Activated B cell treated with CpG ODN at 0.5 μM for 24 hours (primary cell): Measurements from ENCODE around the gene UBR4. TPM values are rescaled to one million over a fixed set of nuclear protein-coding genes. Genes with fewer than 3 reads are reported as not detected.

Experiments used
- ATAC-seq: fragments of 200-7000 bp; cut with Tn5 transposase; one replicate; pipeline ENCODE4 v1.10.0; 2021; ENCODE audit warnings: low read depth, mild to moderate bottlenecking, moderate library complexity
- CTCF ChIA-PET: fragments of 350-600 bp; sonication (Branson Sonifier 250); formaldehyde crosslinking; loops from one replicate; lab custom pipeline; 2021; ENCODE audit warnings: antibody characterized with exemption; lab: Charles Lee
- POLR2A ChIA-PET: fragments of 350-600 bp; sonication (Branson Sonifier 250); formaldehyde crosslinking; loops from one replicate; lab custom pipeline; 2021; ENCODE audit warnings: antibody characterized with exemption; lab: Charles Lee
- DNase-seq: peaks from one replicate; pipeline ENCODE4 v3.0.0; 2022
- H3K27ac Mint-ChIP-seq: one replicate; pipeline ENCODE4 v1.8.0; 2020; ENCODE audit warnings: mixed read lengths
- H3K27me3 Mint-ChIP-seq: one replicate; pipeline ENCODE4 v1.8.0; 2021; ENCODE audit warnings: mixed read lengths
- H3K36me3 Mint-ChIP-seq: one replicate; pipeline ENCODE4 v1.8.0; 2021; ENCODE audit warnings: low read depth, mixed read lengths
- H3K4me1 Mint-ChIP-seq: one replicate; pipeline ENCODE4 v1.8.0; 2021; ENCODE audit warnings: mixed read lengths
- H3K4me3 Mint-ChIP-seq: one replicate; pipeline ENCODE4 v1.8.0; 2020; ENCODE audit warnings: mild to moderate bottlenecking, mixed read lengths
- H3K9me3 Mint-ChIP-seq: one replicate; pipeline ENCODE4 v1.8.0; 2020; ENCODE audit warnings: mixed read lengths
- intact Hi-C: fragments of 100-400 bp; cut with micrococcal nuclease; formaldehyde crosslinking; loops from one replicate; pipeline ENCODE4 v1.15.1; 2024
- total RNA-seq: library from RNA; stranded (reverse); gene quantifications from 2 replicates; pipeline ENCODE4 v1.2.3, GENCODE V29; 2022
- TF ChIP-seq, protein P1 (sequence below): fragments of 200-600 bp; IDR thresholded peaks from one replicate; pipeline ENCODE4 v1.8.0; 2022; ENCODE audit warnings: antibody characterized with exemption, mild to moderate bottlenecking

Gene UBR4
- total RNA-seq, 1 donor from 2014 or later: 262 TPM

DNA sequence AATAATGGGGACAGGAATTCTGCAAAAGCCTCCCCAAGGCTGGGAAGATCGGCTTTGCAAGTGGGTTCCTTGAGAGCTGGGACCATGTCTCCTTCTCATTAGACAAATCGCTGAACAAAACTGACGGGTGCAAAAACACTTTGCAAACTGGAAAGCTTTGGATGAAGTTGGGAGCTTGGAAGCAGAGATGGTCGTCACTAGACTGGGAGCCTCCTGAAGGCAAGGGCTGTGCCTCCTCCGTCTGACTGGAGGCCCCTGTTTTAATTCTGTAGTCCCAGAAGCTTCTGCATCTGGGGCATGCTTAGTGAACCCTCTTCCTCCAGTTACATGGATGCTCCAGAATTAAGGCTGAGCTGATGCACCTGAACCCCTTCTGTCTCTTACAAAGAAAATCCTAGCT lies 171.3 kb downstream of the UBR4 start:
- DNase-seq: no peak
- Mint-ChIP-seq H3K36me3 (no peaks in the 10 kb centered on the region), H3K27me3 (peaks cover 28% of the 10 kb centered on the region), H3K9me3 (no peaks in the 10 kb centered on the region), H3K27ac (no peak overlapping the region), H3K4me1 (no peaks in the 10 kb centered on the region), H3K4me3 (no peak overlapping the region)
- ChIA-PET POLR2A (no interaction called here), CTCF (interaction anchor here (1.6 kb wide), 1 partner anchor 132 kb away, joined by 3 read pairs; no protein-coding TSS in a partner anchor)
- TF ChIP-seq, protein P1, sequence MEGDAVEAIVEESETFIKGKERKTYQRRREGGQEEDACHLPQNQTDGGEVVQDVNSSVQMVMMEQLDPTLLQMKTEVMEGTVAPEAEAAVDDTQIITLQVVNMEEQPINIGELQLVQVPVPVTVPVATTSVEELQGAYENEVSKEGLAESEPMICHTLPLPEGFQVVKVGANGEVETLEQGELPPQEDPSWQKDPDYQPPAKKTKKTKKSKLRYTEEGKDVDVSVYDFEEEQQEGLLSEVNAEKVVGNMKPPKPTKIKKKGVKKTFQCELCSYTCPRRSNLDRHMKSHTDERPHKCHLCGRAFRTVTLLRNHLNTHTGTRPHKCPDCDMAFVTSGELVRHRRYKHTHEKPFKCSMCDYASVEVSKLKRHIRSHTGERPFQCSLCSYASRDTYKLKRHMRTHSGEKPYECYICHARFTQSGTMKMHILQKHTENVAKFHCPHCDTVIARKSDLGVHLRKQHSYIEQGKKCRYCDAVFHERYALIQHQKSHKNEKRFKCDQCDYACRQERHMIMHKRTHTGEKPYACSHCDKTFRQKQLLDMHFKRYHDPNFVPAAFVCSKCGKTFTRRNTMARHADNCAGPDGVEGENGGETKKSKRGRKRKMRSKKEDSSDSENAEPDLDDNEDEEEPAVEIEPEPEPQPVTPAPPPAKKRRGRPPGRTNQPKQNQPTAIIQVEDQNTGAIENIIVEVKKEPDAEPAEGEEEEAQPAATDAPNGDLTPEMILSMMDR: no peak
- no peak for ATAC-seq
- intact Hi-C loops: no loop called here

DNA sequence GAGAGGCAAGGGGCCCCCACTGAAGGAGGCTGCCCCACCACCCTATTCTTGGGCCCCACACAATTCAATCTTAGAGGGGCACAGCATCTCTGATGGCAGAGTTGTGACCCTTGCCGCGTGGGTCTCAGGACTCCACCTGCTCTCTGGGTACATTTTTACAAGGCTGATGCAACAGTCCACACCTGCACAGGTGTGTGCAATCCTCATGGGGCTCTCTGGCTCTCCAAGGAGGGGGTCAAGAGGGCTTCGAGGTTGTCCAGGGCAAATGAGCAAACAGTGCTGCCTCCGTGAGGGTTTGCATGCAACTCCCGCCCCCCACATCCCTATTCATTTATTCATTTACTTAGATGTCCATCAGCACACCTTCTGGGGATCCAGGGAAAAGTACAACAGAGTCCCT lies 172.0 kb downstream of the UBR4 start:
- H3K36me3 Mint-ChIP-seq: no peaks in the 10 kb centered on the region
- CTCF ChIA-PET: no interaction called here

DNA sequence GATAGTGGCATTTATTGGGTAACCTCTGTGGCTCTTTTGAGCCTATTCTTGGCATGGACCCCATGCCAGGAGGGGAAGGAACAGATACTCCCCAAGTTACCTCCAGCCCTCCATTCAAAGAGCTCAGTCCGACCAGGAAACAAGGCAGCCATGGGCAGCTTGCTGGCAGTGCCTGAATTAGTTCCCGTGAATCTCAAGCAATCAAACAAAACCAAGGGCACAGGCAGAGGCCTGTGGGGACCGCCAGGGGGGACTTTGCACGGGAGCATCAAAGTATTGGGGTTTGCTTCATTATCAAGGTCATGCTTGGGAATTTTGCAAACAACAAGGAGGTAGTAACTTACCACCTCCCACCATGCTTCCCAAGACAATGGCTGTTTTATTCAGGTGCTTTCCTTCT lies 172.4 kb downstream of the UBR4 start:
- H3K4me3 Mint-ChIP-seq: no peak overlapping the region
- H3K4me1 Mint-ChIP-seq: no peaks in the 10 kb centered on the region
- no peaks in the 10 kb centered on the region for H3K9me3 Mint-ChIP-seq
- intact Hi-C loops: no loop called here
- peaks cover 21% of the 10 kb centered on the region for H3K27me3 Mint-ChIP-seq
- DNase-seq: no peak
- H3K27ac Mint-ChIP-seq: no peak overlapping the region
- TF ChIP-seq, protein P1: no peak
- H3K36me3 Mint-ChIP-seq: no peaks in the 10 kb centered on the region
- ChIA-PET CTCF (no interaction called here), POLR2A (no interaction called here)
- no peak for ATAC-seq

More for the DNA sequence above, 172.0 kb downstream of the UBR4 start:
- intact Hi-C loops: no loop called here
- H3K27ac Mint-ChIP-seq: no peak overlapping the region
- H3K27me3 Mint-ChIP-seq: peaks cover 24% of the 10 kb centered on the region
- H3K4me1 Mint-ChIP-seq: no peaks in the 10 kb centered on the region
- no peaks in the 10 kb centered on the region for H3K9me3 Mint-ChIP-seq
- no peak overlapping the region for H3K4me3 Mint-ChIP-seq
- POLR2A ChIA-PET: no interaction called here
- TF ChIP-seq, protein P1: no peak
- no peak for ATAC-seq
- DNase-seq: no peak

DNA sequence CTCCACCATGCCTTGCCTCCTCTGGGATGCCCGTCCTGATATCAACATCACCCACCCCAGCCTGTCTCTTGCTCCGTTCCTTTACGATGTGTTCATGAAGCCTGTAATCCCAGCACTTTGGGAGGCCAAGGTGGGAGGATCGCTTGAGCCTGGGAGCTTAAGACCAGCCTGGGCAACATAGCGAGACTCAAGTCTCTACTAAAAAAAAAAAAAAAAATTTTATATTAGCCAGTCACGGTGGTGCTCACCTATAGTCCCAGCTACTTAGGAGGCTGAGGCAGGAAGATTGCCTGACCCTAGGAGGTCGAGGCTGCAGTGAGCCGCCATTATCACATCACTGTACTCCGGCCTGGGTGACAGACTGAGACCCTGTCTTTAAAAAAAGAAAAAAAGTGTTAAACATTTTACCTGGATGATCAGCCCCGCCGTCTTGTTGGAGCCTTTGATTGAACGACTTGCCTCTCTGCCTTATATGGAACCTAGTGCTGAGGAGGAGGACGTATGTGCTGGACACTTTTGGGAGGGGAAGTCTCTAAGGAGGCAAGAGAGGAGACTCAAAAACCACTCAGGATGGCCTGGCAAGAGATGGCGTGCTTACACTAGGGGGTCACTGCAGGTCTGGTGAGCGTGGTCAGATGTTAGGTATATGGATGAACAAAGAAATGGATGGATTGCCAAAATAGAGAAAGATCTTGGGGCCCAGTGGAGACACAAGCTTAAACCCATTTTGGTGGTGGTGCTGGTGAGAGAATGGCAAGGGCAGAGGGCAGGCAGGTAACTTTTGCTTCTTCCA lies 173.1 kb downstream of the UBR4 start:
- CTCF ChIA-PET: no interaction called here

More for the DNA sequence above, 173.1 kb downstream of the UBR4 start:
- POLR2A ChIA-PET: no interaction called here
- H3K27ac Mint-ChIP-seq: no peak overlapping the region
- peaks cover 20% of the 10 kb centered on the region for H3K27me3 Mint-ChIP-seq
- DNase-seq (no peak), ATAC-seq (no peak)
- H3K4me1 Mint-ChIP-seq: no peaks in the 10 kb centered on the region
- no peak overlapping the region for H3K4me3 Mint-ChIP-seq
- H3K9me3 Mint-ChIP-seq: no peaks in the 10 kb centered on the region
- H3K36me3 Mint-ChIP-seq: no peaks in the 10 kb centered on the region
- TF ChIP-seq, protein P1: no peak
- intact Hi-C loops: no loop called here
